DND-41 (cell line): ENCODE results near the gene AFG3L2.

Experiments
- ATAC-seq: fragments of 200-7000 bp; cut with Tn5 transposase; 3 replicates; pipeline ENCODE4 v1.9.1; 2021; ENCODE audit warnings: low read depth; ENCODE audit not compliant: insufficient read depth
- DNase-seq: peaks from one replicate; pipeline ENCODE4 v3.0.0-alpha.2; 2020
- H2AFZ ChIP-seq: 2 replicates; pipeline ENCODE4 v1.6.0; 2012; ENCODE audit warnings: low read depth, low read length
- H3K27ac ChIP-seq: 2 replicates; pipeline ENCODE4 v1.5.1; 2012; ENCODE audit warnings: low read length, inconsistent platforms
- H3K27me3 ChIP-seq: fragments of 200-600 bp; sonication (generic); 2 replicates; pipeline ENCODE4 v1.6.0; 2012; ENCODE audit warnings: low read length, mild to moderate bottlenecking, inconsistent platforms; ENCODE audit not compliant: insufficient read depth, poor library complexity
- H3K36me3 ChIP-seq: 2 replicates; pipeline ENCODE4 v1.5.1; 2012; ENCODE audit warnings: low read length, inconsistent platforms; ENCODE audit not compliant: insufficient read depth
- H3K4me1 ChIP-seq: 2 replicates; pipeline ENCODE4 v1.5.1; 2012; ENCODE audit warnings: mild to moderate bottlenecking, low read length; ENCODE audit not compliant: insufficient read depth
- H3K4me2 ChIP-seq: 2 replicates; pipeline ENCODE4 v1.6.0; 2012; ENCODE audit warnings: mild to moderate bottlenecking, moderate library complexity, low read length, inconsistent platforms; ENCODE audit not compliant: insufficient read depth
- H3K4me3 ChIP-seq, 2 experiments: fragments of 200-600 bp in 1 of 2; shearing (Covaris generic) in 1 of 2; 2 replicates each; pipeline ENCODE4 v1.5.1; 2012 to 2016; ENCODE audit warnings: inconsistent platforms in 2 of 2, low read length in 2 of 2, mild to moderate bottlenecking in 2 of 2, low read depth in 1 of 2, moderate library complexity in 1 of 2
- H3K79me2 ChIP-seq: 2 replicates; pipeline ENCODE4 v1.6.0; 2012; ENCODE audit warnings: low read length, inconsistent platforms; ENCODE audit not compliant: insufficient read depth
- H3K9ac ChIP-seq: 2 replicates; pipeline ENCODE4 v1.6.0; 2012; ENCODE audit warnings: low read depth, mild to moderate bottlenecking, inconsistent platforms, low read length, moderate library complexity
- H3K9me3 ChIP-seq: 2 replicates; pipeline ENCODE4 v1.5.1; 2012; ENCODE audit warnings: low read length, moderate library complexity, mild to moderate bottlenecking, inconsistent platforms; ENCODE audit not compliant: insufficient read depth, severe bottlenecking
- H4K20me1 ChIP-seq: 2 replicates; pipeline ENCODE4 v1.6.0; 2012; ENCODE audit warnings: low read length; ENCODE audit not compliant: insufficient read depth
- EZH2 ChIP-seq: IDR thresholded peaks from 3 replicates; pipeline ENCODE4 v1.6.1; 2012; ENCODE audit warnings: borderline replicate concordance, low read depth, mild to moderate bottlenecking, moderate library complexity, low read length, inconsistent platforms; ENCODE audit not compliant: severe bottlenecking
- TF ChIP-seq, protein P1 (sequence below): IDR thresholded peaks from 2 replicates; pipeline ENCODE4 v1.5.1; 2012; ENCODE audit warnings: borderline replicate concordance, low read length, moderate library complexity, mild to moderate bottlenecking; ENCODE audit not compliant: poor library complexity, severe bottlenecking; ENCODE audit errors: extremely low read depth

The AFG3L2 gene

DNA sequence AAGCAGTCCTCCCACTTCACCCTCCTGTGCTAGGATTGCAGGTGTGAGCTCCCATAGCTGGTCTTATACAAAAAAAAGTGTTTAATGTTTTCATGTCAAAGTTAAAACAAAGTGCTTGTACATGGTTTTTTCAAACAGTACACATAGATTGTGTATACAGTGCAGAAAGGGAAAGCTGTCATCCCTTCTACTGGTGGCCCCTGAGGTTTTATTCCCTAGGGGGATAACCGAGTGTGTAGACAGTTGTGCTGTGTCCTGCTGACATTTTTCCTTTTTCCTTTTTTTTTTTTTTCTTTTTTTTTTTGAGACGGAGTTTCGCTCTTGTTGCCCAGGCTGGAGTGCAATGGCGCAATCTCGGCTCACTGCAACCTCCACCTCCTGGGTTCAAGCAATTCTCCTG lies 58.2 kb downstream of the AFG3L2 start:
- Histone ChIP-seq H3K27me3 (peaks cover under 1% of the 10 kb centered on the region), H4K20me1 (no peaks in the 10 kb centered on the region), H3K79me2 (no peaks in the 10 kb centered on the region), H3K27ac (no peak overlapping the region), H2AFZ (no peak overlapping the region), H3K4me3 (no peak overlapping the region), H3K4me2 (no peak overlapping the region), H3K9ac (no peak overlapping the region), H3K36me3 (no peaks in the 10 kb centered on the region), H3K9me3 (no peaks in the 10 kb centered on the region), H3K4me1 (no peaks in the 10 kb centered on the region)
- TF ChIP-seq, protein P1, sequence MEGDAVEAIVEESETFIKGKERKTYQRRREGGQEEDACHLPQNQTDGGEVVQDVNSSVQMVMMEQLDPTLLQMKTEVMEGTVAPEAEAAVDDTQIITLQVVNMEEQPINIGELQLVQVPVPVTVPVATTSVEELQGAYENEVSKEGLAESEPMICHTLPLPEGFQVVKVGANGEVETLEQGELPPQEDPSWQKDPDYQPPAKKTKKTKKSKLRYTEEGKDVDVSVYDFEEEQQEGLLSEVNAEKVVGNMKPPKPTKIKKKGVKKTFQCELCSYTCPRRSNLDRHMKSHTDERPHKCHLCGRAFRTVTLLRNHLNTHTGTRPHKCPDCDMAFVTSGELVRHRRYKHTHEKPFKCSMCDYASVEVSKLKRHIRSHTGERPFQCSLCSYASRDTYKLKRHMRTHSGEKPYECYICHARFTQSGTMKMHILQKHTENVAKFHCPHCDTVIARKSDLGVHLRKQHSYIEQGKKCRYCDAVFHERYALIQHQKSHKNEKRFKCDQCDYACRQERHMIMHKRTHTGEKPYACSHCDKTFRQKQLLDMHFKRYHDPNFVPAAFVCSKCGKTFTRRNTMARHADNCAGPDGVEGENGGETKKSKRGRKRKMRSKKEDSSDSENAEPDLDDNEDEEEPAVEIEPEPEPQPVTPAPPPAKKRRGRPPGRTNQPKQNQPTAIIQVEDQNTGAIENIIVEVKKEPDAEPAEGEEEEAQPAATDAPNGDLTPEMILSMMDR = no peak
- no peak for TF ChIP-seq EZH2
- no peak for DNase-seq
- peak; percentile 62; the same call in 1 of the 3 replicates for ATAC-seq

DNA sequence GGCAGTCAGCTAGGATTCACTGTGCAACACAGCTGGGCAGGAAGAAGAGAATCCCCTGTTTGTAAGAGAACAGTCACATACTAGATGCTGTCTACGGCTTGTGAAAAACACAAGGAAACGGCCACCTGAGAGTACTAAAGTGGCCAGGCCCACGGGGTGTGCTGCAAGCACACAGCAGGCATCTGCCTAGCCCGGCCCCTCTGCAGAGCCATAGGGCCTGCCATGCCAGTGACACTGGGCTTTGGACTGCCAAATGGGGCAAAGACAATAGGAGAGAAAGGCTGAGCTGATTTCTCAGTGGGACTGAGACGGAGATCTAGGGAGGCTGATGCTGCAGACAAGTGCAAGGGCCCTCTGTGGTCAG lies 58.7 kb downstream of the AFG3L2 start:
- Histone ChIP-seq H2AFZ (no peak overlapping the region), H3K9ac (no peak overlapping the region)
- ATAC-seq = 0 out of 3 replicates have a peak, but pooled peaks have one; percentile 22

DNA sequence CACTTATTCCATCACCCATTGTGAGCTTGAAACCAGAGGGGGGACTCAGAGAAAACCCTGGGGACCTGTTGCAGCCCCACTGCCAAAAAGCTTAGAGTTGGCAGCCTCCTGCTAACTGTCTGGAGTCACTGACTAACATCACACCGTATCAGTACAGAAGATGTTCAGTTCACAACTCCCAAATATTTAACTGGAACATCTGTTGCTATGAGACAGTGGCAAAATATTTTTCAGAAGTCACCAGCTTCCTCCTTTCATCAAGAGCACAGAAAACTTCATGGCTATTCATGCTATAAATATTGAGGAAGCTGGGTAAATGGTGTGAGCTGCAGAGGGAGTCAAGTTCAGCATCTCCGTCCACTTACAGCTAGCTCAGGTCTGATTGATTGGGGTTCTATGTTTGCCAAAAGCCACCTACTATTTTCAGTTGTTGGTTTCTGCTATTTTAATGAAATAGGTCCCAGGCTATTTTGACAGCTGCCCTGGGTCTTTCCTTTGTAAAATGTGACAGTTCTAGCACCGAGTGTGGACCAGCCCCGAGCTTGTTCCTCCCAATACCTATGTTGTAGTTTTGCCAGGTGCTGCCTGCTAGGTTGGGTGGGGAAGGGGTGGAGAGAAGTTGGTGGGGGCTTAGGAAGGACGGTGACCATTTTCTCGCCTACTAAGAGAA lies 59.2 kb downstream of the AFG3L2 start:
- ATAC-seq = no peak
- Histone ChIP-seq H2AFZ (no peak overlapping the region), H4K20me1 (no peaks in the 10 kb centered on the region), H3K9ac (no peak overlapping the region), H3K9me3 (no peaks in the 10 kb centered on the region), H3K4me2 (no peak overlapping the region), H3K4me1 (no peaks in the 10 kb centered on the region), H3K36me3 (no peaks in the 10 kb centered on the region), H3K79me2 (no peaks in the 10 kb centered on the region), H3K4me3 (no peak overlapping the region), H3K27ac (no peak overlapping the region), H3K27me3 (peaks cover 3% of the 10 kb centered on the region)
- no peak for DNase-seq
- TF ChIP-seq, protein P1 = no peak
- no peak for TF ChIP-seq EZH2

More for the DNA sequence above, 58.7 kb downstream of the AFG3L2 start:
- Histone ChIP-seq H3K27me3 (peaks cover 3% of the 10 kb centered on the region), H3K4me3 (no peak overlapping the region), H3K79me2 (no peaks in the 10 kb centered on the region), H3K4me1 (no peaks in the 10 kb centered on the region), H3K4me2 (no peak overlapping the region), H3K9me3 (no peaks in the 10 kb centered on the region), H3K36me3 (no peaks in the 10 kb centered on the region), H3K27ac (no peak overlapping the region), H4K20me1 (no peaks in the 10 kb centered on the region)
- TF ChIP-seq, protein P1 = no peak
- no peak for TF ChIP-seq EZH2
- DNase-seq = no peak
